ENCODE data around the gene TRIM46.

- TF ChIP-seq, protein P1, sequence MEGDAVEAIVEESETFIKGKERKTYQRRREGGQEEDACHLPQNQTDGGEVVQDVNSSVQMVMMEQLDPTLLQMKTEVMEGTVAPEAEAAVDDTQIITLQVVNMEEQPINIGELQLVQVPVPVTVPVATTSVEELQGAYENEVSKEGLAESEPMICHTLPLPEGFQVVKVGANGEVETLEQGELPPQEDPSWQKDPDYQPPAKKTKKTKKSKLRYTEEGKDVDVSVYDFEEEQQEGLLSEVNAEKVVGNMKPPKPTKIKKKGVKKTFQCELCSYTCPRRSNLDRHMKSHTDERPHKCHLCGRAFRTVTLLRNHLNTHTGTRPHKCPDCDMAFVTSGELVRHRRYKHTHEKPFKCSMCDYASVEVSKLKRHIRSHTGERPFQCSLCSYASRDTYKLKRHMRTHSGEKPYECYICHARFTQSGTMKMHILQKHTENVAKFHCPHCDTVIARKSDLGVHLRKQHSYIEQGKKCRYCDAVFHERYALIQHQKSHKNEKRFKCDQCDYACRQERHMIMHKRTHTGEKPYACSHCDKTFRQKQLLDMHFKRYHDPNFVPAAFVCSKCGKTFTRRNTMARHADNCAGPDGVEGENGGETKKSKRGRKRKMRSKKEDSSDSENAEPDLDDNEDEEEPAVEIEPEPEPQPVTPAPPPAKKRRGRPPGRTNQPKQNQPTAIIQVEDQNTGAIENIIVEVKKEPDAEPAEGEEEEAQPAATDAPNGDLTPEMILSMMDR (IDR thresholded peaks at IDR 0.05; ENCODE audit: low read depth, low read length), result no peak
- no peak for TF ChIP-seq POLR2A (IDR thresholded peaks at IDR 0.05; ENCODE audit: extremely low read depth, insufficient read length)
- TF ChIP-seq, protein P2, sequence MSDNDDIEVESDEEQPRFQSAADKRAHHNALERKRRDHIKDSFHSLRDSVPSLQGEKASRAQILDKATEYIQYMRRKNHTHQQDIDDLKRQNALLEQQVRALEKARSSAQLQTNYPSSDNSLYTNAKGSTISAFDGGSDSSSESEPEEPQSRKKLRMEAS (IDR thresholded peaks at IDR 0.05; ENCODE audit: low read depth, low read length), result no peak
Measured at GRCh38 chr1:155173478-155174323, at the start of gene TRIM46.

Measured in NB4 (cell line).